ENCODE results near the gene CHRM5. TPM values are rescaled to one million over a fixed set of nuclear protein-coding genes. Genes with fewer than 3 reads are reported as not detected.

The CHRM5 gene
- total and polyA plus RNA-seq, 9 of the 15 experiments (the other 6 are each of a cell fraction or from before 2014, with no cell fraction given) = not detected

GRCh38 chr15:33955945-33956344 lies 12.4 kb upstream of the CHRM5 start (continued):
- TF ChIP-seq CCNT2 (IDR thresholded peaks at IDR 0.05; ENCODE audit: borderline replicate concordance, extremely low read depth, insufficient read length, low read depth, low read length) = peak; percentile 20
- no peak for TF ChIP-seq ZNF354B (CRISPR knock-in tag; IDR thresholded peaks at IDR 0.05)
- TF ChIP-seq CTCF (IDR thresholded peaks at IDR 0.05 in 2 of 3, conservative IDR thresholded peaks at IDR 0.05 in 1 of 3; ENCODE audit: insufficient read depth in 2 of 3, low read depth in 1 of 3, low read length in 3 of 3) = peak; percentile 15 to 25 (median 24); a peak in 2 of 6 replicates
- no peak for TF ChIP-seq ETV6 (IDR thresholded peaks at IDR 0.05; ENCODE audit: borderline replicate concordance in 1 of 2, low read depth in 2 of 2, low read length in 1 of 2)
- no peak for TF ChIP-seq ETV6 (CRISPR knock-in tag; IDR thresholded peaks at IDR 0.05; ENCODE audit: borderline replicate concordance)
- no peak for TF ChIP-seq TEAD1 (CRISPR knock-in tag; IDR thresholded peaks at IDR 0.05)
- 0 out of 2 replicates have a peak, but pooled peaks have one; percentile 11 for TF ChIP-seq GTF2E2 (tag; IDR thresholded peaks at IDR 0.05)
- TF ChIP-seq PHTF2 (CRISPR knock-in tag; IDR thresholded peaks at IDR 0.05) = no peak
- no peak for TF ChIP-seq GMEB1 (CRISPR knock-in tag; IDR thresholded peaks at IDR 0.05)
- no peak for TF ChIP-seq HCFC1 (IDR thresholded peaks at IDR 0.05; ENCODE audit: low read depth, low read length)
- TF ChIP-seq NFATC3 (IDR thresholded peaks at IDR 0.05) = no peak
- no peak for TF ChIP-seq ZNF551 (CRISPR knock-in tag; IDR thresholded peaks at IDR 0.05)
- TF ChIP-seq NCOR1 (IDR thresholded peaks at IDR 0.05) = peak; percentile 6; the same call in 1 of the 2 replicates
- TF ChIP-seq MBD2 (IDR thresholded peaks at IDR 0.05; ENCODE audit: borderline replicate concordance, low read depth) = no peak
- 0 out of 4 replicates have a peak, but pooled peaks of 1 of the 2 experiments have one; percentile 27 for TF ChIP-seq RCOR1 (IDR thresholded peaks at IDR 0.05; ENCODE audit: borderline replicate concordance in 1 of 2, low read depth in 2 of 2, low read length in 2 of 2)
- peak; percentile 74 for TF ChIP-seq TEAD4 (IDR thresholded peaks at IDR 0.05; ENCODE audit: low read length)
- no peak for TF ChIP-seq TEAD4 (CRISPR knock-in tag; IDR thresholded peaks at IDR 0.05; ENCODE audit: borderline replicate concordance)
- TF ChIP-seq ZNF146 (CRISPR knock-in tag; IDR thresholded peaks at IDR 0.05; ENCODE audit: unreplicated experiment) = no peak
- TF ChIP-seq SREBF1 (IDR thresholded peaks at IDR 0.05; ENCODE audit: borderline replicate concordance, low read depth, low read length) = no peak
- TF ChIP-seq SRSF1 (IDR thresholded peaks at IDR 0.05; ENCODE audit: low read depth, low read length) = no peak
- no peak for TF ChIP-seq ZNF57 (CRISPR knock-in tag; IDR thresholded peaks at IDR 0.05)
- no peak for TF ChIP-seq TEAD2 (tag; IDR thresholded peaks at IDR 0.05)
- TF ChIP-seq SNAPC5 (CRISPR knock-in tag; IDR thresholded peaks at IDR 0.05) = no peak
- TF ChIP-seq NR3C1 (CRISPR knock-in tag; IDR thresholded peaks at IDR 0.05) = no peak
- TF ChIP-seq ZNF639 (CRISPR knock-in tag; conservative IDR thresholded peaks at IDR 0.05 in 1 of 2, IDR thresholded peaks at IDR 0.05 in 1 of 2) = 0 out of 4 replicates have a peak, but pooled peaks of 1 of the 2 experiments have one; percentile 26
- peak; percentile 36; the same call in 1 of the 2 replicates for TF ChIP-seq EP300 (IDR thresholded peaks at IDR 0.05; ENCODE audit: low read length)

All from K562 (cell line).